Esophagus (tissue), 2 donors: ENCODE measurements around the gene ADORA2A. TPM values are rescaled to one million over a fixed set of nuclear protein-coding genes. Genes with fewer than 3 reads are reported as not detected.

Source experiments
- H3K27ac ChIP-seq, 2 donors: one replicate each; pipeline ENCODE4 v1.5.1; 2013; ENCODE audit warnings: low read depth in 2 of 2, mild to moderate bottlenecking in 2 of 2, inconsistent platforms in 1 of 2, low read length in 1 of 2, moderate library complexity in 1 of 2
- H3K27me3 ChIP-seq, 2 donors: one replicate each; pipeline ENCODE4 v1.6.1; 2013; ENCODE audit warnings: low read length in 2 of 2, control low read depth in 1 of 2, mild to moderate bottlenecking in 1 of 2; ENCODE audit not compliant: insufficient read depth in 2 of 2, control insufficient read depth in 1 of 2
- H3K36me3 ChIP-seq, 2 donors: one replicate each; pipeline ENCODE4 v1.6.1; 2013; ENCODE audit warnings: low read length in 1 of 2; ENCODE audit not compliant: control insufficient read depth in 2 of 2, insufficient read depth in 2 of 2
- H3K4me1 ChIP-seq, 2 donors: one replicate each; pipeline ENCODE4 v1.6.1; 2013; ENCODE audit warnings: low read length in 1 of 2; ENCODE audit not compliant: control insufficient read depth in 2 of 2, insufficient read depth in 2 of 2
- H3K4me3 ChIP-seq, 2 donors: one replicate each; pipeline ENCODE4 v1.5.1; 2013; ENCODE audit warnings: low read length in 2 of 2, mild to moderate bottlenecking in 2 of 2, low read depth in 1 of 2, moderate library complexity in 1 of 2
- H3K9me3 ChIP-seq, 2 donors: one replicate each; pipeline ENCODE4 v1.6.1; 2013; ENCODE audit warnings: mild to moderate bottlenecking in 2 of 2, low read depth in 1 of 2, low read length in 1 of 2, moderate library complexity in 1 of 2; ENCODE audit not compliant: control insufficient read depth in 2 of 2, insufficient read depth in 1 of 2
- WGBS, 2 donors: extraction: QIAGEN DNeasy Blood & Tissue Kit; methylation state at CpG; one replicate each; pipeline ENCODE4 v1.1.7; 2013; 5-methylcytosine and 5-hydroxymethylcytosine counted together
- polyA plus RNA-seq, 2 donors: library from polyadenylated mRNA; stranded (reverse); fragments of 200-250 nt; gene quantifications; one replicate each; pipeline ENCODE4 v1.2.3, GENCODE V29; 2013
- donor health status: healthy with polysubstance abuse.
- donor health status: Bipolar disorder and iron deficiency.

ADORA2A gene
- polyA plus RNA-seq, 2 donors: 0.72 to 0.92 TPM

- no peak overlapping the region for H3K27ac ChIP-seq
- no peaks in the 10 kb centered on the region for H3K4me1 ChIP-seq
- H3K4me3 ChIP-seq: no peak overlapping the region
- no peaks in the 10 kb centered on the region for H3K9me3 ChIP-seq
- H3K27me3 ChIP-seq: no peaks in the 10 kb centered on the region
- WGBS, 2 donors: 76 to 86% methylated on average over 1 of the region's 1 CpG
- H3K36me3 ChIP-seq: no peaks in the 10 kb centered on the region
Observed at GRCh38 chr22:24459911-24460310, 32.5 kb downstream of the ADORA2A start.

GRCh38 chr22:24460418-24461089, 33.2 kb downstream of the ADORA2A start:
- H3K4me3 ChIP-seq: no peak overlapping the region
- no peaks in the 10 kb centered on the region for H3K4me1 ChIP-seq
- WGBS, 2 donors: 68 to 78% methylated on average over 10 of the region's 10 CpGs
- H3K27me3 ChIP-seq: no peaks in the 10 kb centered on the region
- H3K9me3 ChIP-seq: no peaks in the 10 kb centered on the region
- H3K27ac ChIP-seq: no peak overlapping the region
- no peaks in the 10 kb centered on the region for H3K36me3 ChIP-seq

- H3K4me1 ChIP-seq: no peaks in the 10 kb centered on the region
- H3K27ac ChIP-seq: no peak overlapping the region
- H3K27me3 ChIP-seq: no peaks in the 10 kb centered on the region
- no peak overlapping the region for H3K4me3 ChIP-seq
- no peaks in the 10 kb centered on the region for H3K36me3 ChIP-seq
- no peaks in the 10 kb centered on the region for H3K9me3 ChIP-seq
- WGBS, 2 donors: 76 to 79% methylated on average over 6 of the region's 6 CpGs
Observed at GRCh38 chr22:24463071-24463760, 35.8 kb downstream of the ADORA2A start.

- Histone ChIP-seq H3K27ac (no peak overlapping the region), H3K4me1 (no peaks in the 10 kb centered on the region), H3K4me3 (no peak overlapping the region), H3K9me3 (no peaks in the 10 kb centered on the region), H3K27me3 (no peaks in the 10 kb centered on the region), H3K36me3 (no peaks in the 10 kb centered on the region)
- 72 to 76% methylated on average over 5 of the region's 5 CpGs for WGBS, 2 donors
Observed at GRCh38 chr22:24465566-24465965, 38.2 kb downstream of the ADORA2A start.

- H3K27me3 ChIP-seq: no peaks in the 10 kb centered on the region
- WGBS, 2 donors: 96 to 98% methylated on average over 3 of the region's 3 CpGs
- no peak overlapping the region for H3K4me3 ChIP-seq
- no peaks in the 10 kb centered on the region for H3K36me3 ChIP-seq
- H3K27ac ChIP-seq: no peak overlapping the region
- no peaks in the 10 kb centered on the region for H3K9me3 ChIP-seq
- no peaks in the 10 kb centered on the region for H3K4me1 ChIP-seq
Observed at GRCh38 chr22:24465975-24466374, 38.6 kb downstream of the ADORA2A start.

GRCh38 chr22:24466716-24467328, 39.4 kb downstream of the ADORA2A start:
- no peaks in the 10 kb centered on the region for H3K4me1 ChIP-seq
- H3K9me3 ChIP-seq: no peaks in the 10 kb centered on the region
- no peaks in the 10 kb centered on the region for H3K27me3 ChIP-seq
- H3K4me3 ChIP-seq: no peak overlapping the region
- H3K27ac ChIP-seq: no peak overlapping the region
- no peaks in the 10 kb centered on the region for H3K36me3 ChIP-seq
- WGBS, 2 donors: 51 to 77% methylated on average over 1 of the region's 1 CpG

GRCh38 chr22:24467340-24467739, 39.9 kb downstream of the ADORA2A start:
- WGBS, 2 donors: 72 to 78% methylated on average over 2 of the region's 2 CpGs
- H3K36me3 ChIP-seq: no peaks in the 10 kb centered on the region
- H3K9me3 ChIP-seq: no peaks in the 10 kb centered on the region
- no peak overlapping the region for H3K27ac ChIP-seq
- no peaks in the 10 kb centered on the region for H3K4me1 ChIP-seq
- no peaks in the 10 kb centered on the region for H3K27me3 ChIP-seq
- H3K4me3 ChIP-seq: no peak overlapping the region

- 72 to 83% methylated on average over 4 of the region's 4 CpGs for WGBS, 2 donors
- H3K36me3 ChIP-seq: no peaks in the 10 kb centered on the region
- H3K27ac ChIP-seq: no peak overlapping the region
- no peaks in the 10 kb centered on the region for H3K9me3 ChIP-seq
- H3K4me1 ChIP-seq: no peaks in the 10 kb centered on the region
- no peak overlapping the region for H3K4me3 ChIP-seq
- H3K27me3 ChIP-seq: no peaks in the 10 kb centered on the region
Observed at GRCh38 chr22:24471570-24471969, 44.2 kb downstream of the ADORA2A start.

- Histone ChIP-seq H3K4me1 (no peaks in the 10 kb centered on the region), H3K27ac (no peak overlapping the region), H3K4me3 (no peak overlapping the region), H3K9me3 (no peaks in the 10 kb centered on the region), H3K27me3 (no peaks in the 10 kb centered on the region), H3K36me3 (no peaks in the 10 kb centered on the region)
Observed at GRCh38 chr22:24473284-24473683, 45.9 kb downstream of the ADORA2A start.
